WTC11 (cell line): Measurements from ENCODE around the gene EPHA1. TPM values are rescaled to one million over a fixed set of nuclear protein-coding genes. Genes with fewer than 3 reads are reported as not detected.
"Not testable (repeated sequence)": the region's sequence is repeated elsewhere in the genome, so short reads cannot be mapped to it uniquely, and the experiment has no call there.

Source experiments
- ATAC-seq: fragments of 200-7000 bp; cut with Tn5 transposase; 2 replicates; pipeline ENCODE4 v1.10.0; 2021; ENCODE audit warnings: mild to moderate bottlenecking, moderate library complexity
- CTCF ChIA-PET: fragments of 300-600 bp; sonication (Branson Sonifier 250); formaldehyde crosslinking; loops from one replicate; lab custom pipeline; 2021; ENCODE audit warnings: antibody characterized with exemption; lab: Charles Lee
- POLR2A ChIA-PET: fragments of 350-600 bp; sonication (Branson Sonifier 250); formaldehyde crosslinking; loops from one replicate; lab custom pipeline; 2021; ENCODE audit warnings: antibody characterized with exemption; lab: Charles Lee
- DNase-seq: peaks from one replicate; pipeline ENCODE4 v3.0.0; 2021; ENCODE audit warnings: low spot score
- H3K27ac Mint-ChIP-seq: 2 replicates; pipeline ENCODE4 v1.8.0; 2021; ENCODE audit warnings: mixed read lengths
- H3K27me3 Mint-ChIP-seq: 2 replicates; pipeline ENCODE4 v1.8.0; 2021; ENCODE audit warnings: low read depth, mild to moderate bottlenecking, moderate library complexity, mixed read lengths
- H3K36me3 Mint-ChIP-seq: 2 replicates; pipeline ENCODE4 v1.8.0; 2021; ENCODE audit warnings: mixed read lengths
- H3K4me1 Mint-ChIP-seq: 2 replicates; pipeline ENCODE4 v1.8.0; 2022; ENCODE audit warnings: mixed read lengths
- H3K4me3 Mint-ChIP-seq: 2 replicates; pipeline ENCODE4 v1.8.0; 2021; ENCODE audit warnings: mild to moderate bottlenecking, moderate library complexity, mixed read lengths
- H3K9me3 Mint-ChIP-seq: 2 replicates; pipeline ENCODE4 v1.8.0; 2021; ENCODE audit warnings: mixed read lengths
- ATF3 ChIP-seq: sonication (generic); formaldehyde crosslinking; conservative IDR thresholded peaks from 2 replicates; pipeline ENCODE4 v1.8.1; 2022; ENCODE audit warnings: mild to moderate bottlenecking, missing genetic modification reagents
- CREM ChIP-seq: sonication (generic); formaldehyde crosslinking; IDR thresholded peaks from 2 replicates; pipeline ENCODE4 v1.8.1; 2022; ENCODE audit warnings: mild to moderate bottlenecking, missing genetic modification reagents, moderate library complexity
- ESRRA ChIP-seq: sonication (generic); formaldehyde crosslinking; IDR thresholded peaks from 2 replicates; pipeline ENCODE4 v1.8.1; 2022; ENCODE audit warnings: mild to moderate bottlenecking, missing genetic modification reagents, borderline replicate concordance
- ETV6 ChIP-seq: sonication (generic); formaldehyde crosslinking; IDR thresholded peaks from 2 replicates; pipeline ENCODE4 v1.8.1; 2022; ENCODE audit warnings: mild to moderate bottlenecking, missing genetic modification reagents
- GABPB1 ChIP-seq: sonication (generic); formaldehyde crosslinking; IDR thresholded peaks from 2 replicates; pipeline ENCODE4 v1.8.1; 2023; ENCODE audit warnings: mild to moderate bottlenecking, missing genetic modification reagents
- JUN ChIP-seq: sonication (generic); formaldehyde crosslinking; IDR thresholded peaks from 2 replicates; pipeline ENCODE4 v1.8.0; 2023; ENCODE audit warnings: mild to moderate bottlenecking, missing genetic modification reagents
- MYBL2 ChIP-seq: sonication (generic); formaldehyde crosslinking; IDR thresholded peaks from 2 replicates; pipeline ENCODE4 v1.8.1; 2023; ENCODE audit warnings: mild to moderate bottlenecking, moderate library complexity, missing genetic modification reagents
- RORB ChIP-seq: fragments of 250-450 bp; sonication (Bioruptor Pico); IDR thresholded peaks from 2 replicates; pipeline ENCODE4 v1.9.0; 2021; ENCODE audit warnings: mild to moderate bottlenecking
- SP1 ChIP-seq: sonication (generic); formaldehyde crosslinking; conservative IDR thresholded peaks from 2 replicates; pipeline ENCODE4 v1.8.1; 2022; ENCODE audit warnings: missing genetic modification reagents
- USF2 ChIP-seq: sonication (generic); formaldehyde crosslinking; IDR thresholded peaks from 2 replicates; pipeline ENCODE4 v1.8.1; 2023; ENCODE audit warnings: mild to moderate bottlenecking, missing genetic modification reagents, moderate library complexity
- ZBTB21 ChIP-seq: sonication (generic); formaldehyde crosslinking; IDR thresholded peaks from 2 replicates; pipeline ENCODE4 v1.8.1; 2023; ENCODE audit warnings: mild to moderate bottlenecking, missing genetic modification reagents, borderline replicate concordance
- ZBTB43 ChIP-seq: sonication (generic); formaldehyde crosslinking; IDR thresholded peaks from 2 replicates; pipeline ENCODE4 v1.8.1; 2023; ENCODE audit warnings: mild to moderate bottlenecking, missing genetic modification reagents
- ZNF121 ChIP-seq: sonication (generic); formaldehyde crosslinking; IDR thresholded peaks from 2 replicates; pipeline ENCODE4 v1.8.0; 2023; ENCODE audit warnings: missing genetic modification reagents
- ZNF219 ChIP-seq: sonication (generic); formaldehyde crosslinking; IDR thresholded peaks from 2 replicates; pipeline ENCODE4 v1.8.0; 2023; ENCODE audit warnings: missing genetic modification reagents, mild to moderate bottlenecking, borderline replicate concordance
- ZNF396 ChIP-seq: fragments of 250-450 bp; sonication (Bioruptor Pico); IDR thresholded peaks from 2 replicates; pipeline ENCODE4 v1.8.0; 2021; ENCODE audit warnings: mild to moderate bottlenecking, moderate library complexity, borderline replicate concordance
- ZNF512 ChIP-seq: sonication (generic); formaldehyde crosslinking; IDR thresholded peaks from 2 replicates; pipeline ENCODE4 v1.8.1; 2022; ENCODE audit warnings: missing genetic modification reagents, borderline replicate concordance
- total RNA-seq: library from RNA; stranded (reverse); gene quantifications from 3 replicates; pipeline ENCODE4 v1.2.3, GENCODE V29; 2021

Gene EPHA1
- total RNA-seq, 1 experiment from 2014 or later, result 203 TPM

GRCh38 chr7:143393267-143394041 lies 15.2 kb downstream of the EPHA1 start:
- Mint-ChIP-seq H3K9me3 (no peaks in the 10 kb centered on the region), H3K4me1 (peaks cover 6% of the 10 kb centered on the region), H3K27me3 (no peaks in the 10 kb centered on the region), H3K27ac (peak overlapping the region; percentile 76)
- ChIA-PET POLR2A (interaction anchor here (7.2 kb wide), 1 partner anchor 14 kb away, joined by 62 read pairs; the partner anchor contains the start of gene EPHA1), CTCF (interaction anchor here (0.9 kb wide), 1 partner anchor 48 kb away, joined by 5 read pairs; no protein-coding TSS in a partner anchor)
- DNase-seq, result no peak
- no peak for ATAC-seq
- no peak for TF ChIP-seq ATF3 (CRISPR knock-in tag)
- peak; percentile 78 for TF ChIP-seq GABPB1 (CRISPR knock-in tag)
- TF ChIP-seq, all 79 proteins: peak for 1
- Mint-ChIP-seq H3K4me3 (no peak overlapping the region), H3K36me3 (peaks cover 88% of the 10 kb centered on the region)

GRCh38 chr7:143392875-143393266 lies 15.8 kb downstream of the EPHA1 start:
- no peak overlapping the region for H3K4me3 Mint-ChIP-seq
- H3K27me3 Mint-ChIP-seq, result no peaks in the 10 kb centered on the region
- H3K36me3 Mint-ChIP-seq, result peaks cover 82% of the 10 kb centered on the region
- ATAC-seq, result no peak
- ChIA-PET POLR2A (interaction anchor here (0.5 to 7.2 kb wide), 2 partner anchors 14 to 23 kb away, joined by 5 to 62 read pairs; partner anchors contain the start of gene EPHA1), CTCF (interaction anchor here (0.9 kb wide), 1 partner anchor 47 kb away, joined by 5 read pairs; no protein-coding TSS in a partner anchor)
- H3K9me3 Mint-ChIP-seq, result no peaks in the 10 kb centered on the region
- H3K4me1 Mint-ChIP-seq, result peaks cover 7% of the 10 kb centered on the region
- DNase-seq, result no peak
- peak overlapping the region; percentile 76 for H3K27ac Mint-ChIP-seq
- no peak for TF ChIP-seq ZNF396
- TF ChIP-seq SP1 (CRISPR knock-in tag), result no peak
- TF ChIP-seq ZNF121 (CRISPR knock-in tag), result 0 out of 2 replicates have a peak, but pooled peaks have one; percentile 7
- TF ChIP-seq GABPB1 (CRISPR knock-in tag), result no peak

- ATAC-seq, H3K27me3 Mint-ChIP-seq, CTCF ChIA-PET, H3K4me1 Mint-ChIP-seq, H3K9me3 Mint-ChIP-seq, H3K27ac Mint-ChIP-seq, H3K4me3 Mint-ChIP-seq, DNase-seq: not testable (repeated sequence)
- POLR2A ChIA-PET, result interaction anchor here (0.5 to 7.2 kb wide), 2 partner anchors 15 to 23 kb away, joined by 5 to 62 read pairs; partner anchors contain the start of gene EPHA1
- H3K36me3 Mint-ChIP-seq, result peaks cover 81% of the 10 kb centered on the region
Observed at GRCh38 chr7:143392427-143392826, 16.2 kb downstream of the EPHA1 start.

GRCh38 chr7:143391462-143392404 lies 16.9 kb downstream of the EPHA1 start:
- CTCF ChIA-PET, result interaction anchor here (0.5 to 4.4 kb wide), 5 partner anchors 12 to 510 kb away, joined by 3 to 48 read pairs (median 3); partner anchors contain the start of gene EPHA1
- Mint-ChIP-seq H3K4me1 (peaks cover 9% of the 10 kb centered on the region), H3K4me3 (no peak overlapping the region), H3K27ac (peak overlapping the region; percentile 57; the same call in 1 of the 2 replicates), H3K9me3 (no peaks in the 10 kb centered on the region), H3K27me3 (no peaks in the 10 kb centered on the region), H3K36me3 (peaks cover 75% of the 10 kb centered on the region)
- POLR2A ChIA-PET, result interaction anchor here (0.5 to 7.2 kb wide), 3 partner anchors 10 to 24 kb away, joined by 3 to 62 read pairs (median 5); partner anchors contain the start of gene EPHA1
- no peak for ATAC-seq
- no peak for DNase-seq
- TF ChIP-seq USF2 (CRISPR knock-in tag), result no peak
- no peak for TF ChIP-seq ESRRA (CRISPR knock-in tag)
- no peak for TF ChIP-seq ZNF219 (CRISPR knock-in tag)
- no peak for TF ChIP-seq ZNF512 (CRISPR knock-in tag)
- no peak for TF ChIP-seq RORB (CRISPR knock-in tag)
- no peak for TF ChIP-seq JUN (CRISPR knock-in tag)
- no peak for TF ChIP-seq ZBTB21 (CRISPR knock-in tag)
- TF ChIP-seq ETV6 (CRISPR knock-in tag), result no peak
- no peak for TF ChIP-seq CREM (CRISPR knock-in tag)
- TF ChIP-seq MYBL2 (CRISPR knock-in tag), result no peak
- no peak for TF ChIP-seq ZNF396
- TF ChIP-seq ZBTB43 (CRISPR knock-in tag), result no peak
